Left lung (tissue), 10 donors: ENCODE results near the gene NT5E. TPM values are rescaled to one million over a fixed set of nuclear protein-coding genes. Genes with fewer than 3 reads are reported as not detected.

Experiments used
- ATAC-seq: fragments of 200-7000 bp; cut with Tn5 transposase; one replicate; pipeline ENCODE4 v1.9.1; 2020; ENCODE audit warnings: moderate library complexity
- DNase-seq, 4 donors: peaks; one replicate each; pipeline ENCODE4 v3.0.0-alpha.2; 2013 to 2020
- H3K27ac ChIP-seq, 2 donors: fragments of 200-600 bp; sonication (generic) in 1 of 2; one replicate each; pipeline versions ENCODE4 v1.5.0 to v1.8.0; 2020 to 2021
- H3K27me3 ChIP-seq, 2 donors: fragments of 200-600 bp; sonication (generic) in 1 of 2; one replicate each; pipeline versions ENCODE4 v1.5.0 to v1.8.0; 2020 to 2021
- H3K36me3 ChIP-seq, 2 donors: fragments of 200-600 bp; sonication (generic) in 1 of 2; one replicate each; pipeline versions ENCODE4 v1.5.0 to v1.8.0; 2020 to 2021
- H3K4me1 ChIP-seq, 2 donors: fragments of 200-600 bp; one replicate each; pipeline ENCODE4 v1.8.0; 2021
- H3K4me3 ChIP-seq, 2 donors: fragments of 200-600 bp; sonication (generic) in 1 of 2; one replicate each; pipeline versions ENCODE4 v1.5.0 to v1.8.0; 2020 to 2021; ENCODE audit warnings: mild to moderate bottlenecking in 1 of 2
- H3K9me3 ChIP-seq, 2 donors: fragments of 200-600 bp; sonication (generic) in 1 of 2; one replicate each; pipeline versions ENCODE4 v1.5.0 to v1.8.0; 2020 to 2021
- intact Hi-C, 2 donors: fragments of 100-400 bp; cut with DNase I; formaldehyde crosslinking; loops; one replicate each; pipeline versions ENCODE4 v1.11.2 to v1.14.2; 2022
- polyA plus RNA-seq, 6 donors: library from polyadenylated mRNA; unstranded; fragments of 120-200 nt; gene quantifications; one replicate each; pipeline ENCODE4 v1.2.1, GENCODE V29; 2013; ENCODE audit not compliant: insufficient read length in 6 of 6
- total RNA-seq, 2 donors: library from RNA; stranded (reverse); fragmentation: NEBNext Ultra II Directional; extraction: Animal tissue kit (Norgen Biotek cat#: 25700); gene quantifications; one replicate each; pipeline ENCODE4 v1.2.1, GENCODE V29; 2021
- TF ChIP-seq, protein P1 (sequence below), 2 donors: fragments of 200-600 bp; sonication (generic) in 1 of 2; IDR thresholded peaks; one replicate each; pipeline versions ENCODE4 v1.5.0 to v1.8.0; 2021; ENCODE audit warnings: antibody characterized with exemption in 2 of 2
- donor health status: DM: no; HTN: yes; CAD: no.
- donor health status: DM: no; HTN: no; CAD: no.

The NT5E gene
- total and polyA plus RNA-seq, 8 donors, result 9.1 to 16.8 (median 14.5) TPM

DNA sequence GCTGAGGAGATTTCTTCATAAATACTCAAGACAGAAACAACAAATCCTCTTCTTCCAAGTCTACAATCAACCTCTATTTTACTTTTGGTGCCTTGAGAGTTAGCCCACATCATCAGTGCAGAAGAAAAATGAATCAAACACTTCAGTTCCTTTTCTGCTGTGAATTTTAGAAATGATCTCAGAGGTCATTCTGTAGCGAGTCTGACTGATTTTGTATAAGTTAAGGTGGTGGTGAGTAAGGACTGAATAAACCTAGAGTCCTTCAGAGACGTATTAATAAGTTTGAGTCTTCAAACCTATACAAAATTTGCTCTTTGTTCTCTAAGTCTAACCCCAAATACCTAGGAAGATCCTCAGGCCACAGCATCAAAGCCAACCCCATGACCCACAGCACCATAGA is 33.1 kb upstream of the NT5E start:
- Histone ChIP-seq H3K36me3 (no peaks in the 10 kb centered on the region), H3K9me3 (no peaks in the 10 kb centered on the region), H3K4me1 (no peaks in the 10 kb centered on the region), H3K27me3 (no peaks in the 10 kb centered on the region), H3K4me3 (no peak overlapping the region), H3K27ac (no peak overlapping the region)
- DNase-seq (no peak), ATAC-seq (no peak)
- intact Hi-C loops, result no loop called here
- TF ChIP-seq, protein P1, sequence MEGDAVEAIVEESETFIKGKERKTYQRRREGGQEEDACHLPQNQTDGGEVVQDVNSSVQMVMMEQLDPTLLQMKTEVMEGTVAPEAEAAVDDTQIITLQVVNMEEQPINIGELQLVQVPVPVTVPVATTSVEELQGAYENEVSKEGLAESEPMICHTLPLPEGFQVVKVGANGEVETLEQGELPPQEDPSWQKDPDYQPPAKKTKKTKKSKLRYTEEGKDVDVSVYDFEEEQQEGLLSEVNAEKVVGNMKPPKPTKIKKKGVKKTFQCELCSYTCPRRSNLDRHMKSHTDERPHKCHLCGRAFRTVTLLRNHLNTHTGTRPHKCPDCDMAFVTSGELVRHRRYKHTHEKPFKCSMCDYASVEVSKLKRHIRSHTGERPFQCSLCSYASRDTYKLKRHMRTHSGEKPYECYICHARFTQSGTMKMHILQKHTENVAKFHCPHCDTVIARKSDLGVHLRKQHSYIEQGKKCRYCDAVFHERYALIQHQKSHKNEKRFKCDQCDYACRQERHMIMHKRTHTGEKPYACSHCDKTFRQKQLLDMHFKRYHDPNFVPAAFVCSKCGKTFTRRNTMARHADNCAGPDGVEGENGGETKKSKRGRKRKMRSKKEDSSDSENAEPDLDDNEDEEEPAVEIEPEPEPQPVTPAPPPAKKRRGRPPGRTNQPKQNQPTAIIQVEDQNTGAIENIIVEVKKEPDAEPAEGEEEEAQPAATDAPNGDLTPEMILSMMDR (IDR thresholded peaks at IDR 0.05), result no peak

DNA sequence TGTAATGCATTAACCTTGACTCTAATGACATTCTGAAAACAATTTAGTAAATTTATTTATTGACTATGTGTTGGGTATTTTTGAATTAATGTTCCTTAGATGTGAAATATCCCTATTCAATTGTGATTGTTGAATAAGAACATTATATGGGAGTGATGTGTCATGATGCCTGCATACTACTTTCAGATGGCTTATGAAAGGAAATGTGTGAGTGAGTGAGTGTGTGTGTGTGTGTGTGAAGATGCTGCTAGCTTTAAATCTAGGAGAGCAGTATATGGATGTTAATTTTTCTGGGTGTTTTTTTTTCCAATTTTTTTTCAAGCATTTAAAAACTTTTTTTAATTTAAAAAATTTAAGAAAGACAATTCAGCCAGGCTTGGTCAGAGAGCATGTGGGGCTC is 32.5 kb upstream of the NT5E start:
- no peak for DNase-seq
- H3K4me1 ChIP-seq, result no peaks in the 10 kb centered on the region
- no peak overlapping the region for H3K4me3 ChIP-seq
- no peaks in the 10 kb centered on the region for H3K27me3 ChIP-seq
- no peak for ATAC-seq
- H3K9me3 ChIP-seq, result no peaks in the 10 kb centered on the region
- H3K36me3 ChIP-seq, result no peaks in the 10 kb centered on the region
- no peak overlapping the region for H3K27ac ChIP-seq
- TF ChIP-seq, protein P1 (IDR thresholded peaks at IDR 0.05), result no peak
- intact Hi-C loops, result no loop called here

DNA sequence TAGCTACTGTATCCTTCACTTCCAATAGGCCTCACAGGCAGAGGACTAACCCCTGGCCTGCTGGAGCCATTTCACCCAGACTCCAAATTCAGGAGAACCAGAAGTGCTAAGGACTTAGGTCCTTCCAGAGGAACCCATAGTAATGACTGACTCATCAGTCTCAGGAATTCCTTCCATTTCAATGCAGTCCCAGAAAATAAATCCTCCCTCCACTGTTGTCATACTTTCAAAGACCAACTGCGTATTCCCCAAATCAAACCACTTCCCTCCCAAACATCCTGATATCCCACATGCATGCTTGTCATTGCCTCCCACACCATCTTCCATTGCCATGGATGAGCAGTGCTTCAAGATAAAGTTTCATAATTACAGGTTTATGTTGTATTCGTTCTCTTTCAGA is 31.8 kb upstream of the NT5E start:
- no peaks in the 10 kb centered on the region for H3K27me3 ChIP-seq
- H3K4me1 ChIP-seq, result no peaks in the 10 kb centered on the region
- H3K36me3 ChIP-seq, result no peaks in the 10 kb centered on the region
- intact Hi-C loops, result no loop called here
- no peak overlapping the region for H3K4me3 ChIP-seq
- ATAC-seq, result peak; percentile 34
- no peaks in the 10 kb centered on the region for H3K9me3 ChIP-seq
- no peak overlapping the region for H3K27ac ChIP-seq
- TF ChIP-seq, protein P1 (IDR thresholded peaks at IDR 0.05), result no peak
- DNase-seq, result no peak

DNA sequence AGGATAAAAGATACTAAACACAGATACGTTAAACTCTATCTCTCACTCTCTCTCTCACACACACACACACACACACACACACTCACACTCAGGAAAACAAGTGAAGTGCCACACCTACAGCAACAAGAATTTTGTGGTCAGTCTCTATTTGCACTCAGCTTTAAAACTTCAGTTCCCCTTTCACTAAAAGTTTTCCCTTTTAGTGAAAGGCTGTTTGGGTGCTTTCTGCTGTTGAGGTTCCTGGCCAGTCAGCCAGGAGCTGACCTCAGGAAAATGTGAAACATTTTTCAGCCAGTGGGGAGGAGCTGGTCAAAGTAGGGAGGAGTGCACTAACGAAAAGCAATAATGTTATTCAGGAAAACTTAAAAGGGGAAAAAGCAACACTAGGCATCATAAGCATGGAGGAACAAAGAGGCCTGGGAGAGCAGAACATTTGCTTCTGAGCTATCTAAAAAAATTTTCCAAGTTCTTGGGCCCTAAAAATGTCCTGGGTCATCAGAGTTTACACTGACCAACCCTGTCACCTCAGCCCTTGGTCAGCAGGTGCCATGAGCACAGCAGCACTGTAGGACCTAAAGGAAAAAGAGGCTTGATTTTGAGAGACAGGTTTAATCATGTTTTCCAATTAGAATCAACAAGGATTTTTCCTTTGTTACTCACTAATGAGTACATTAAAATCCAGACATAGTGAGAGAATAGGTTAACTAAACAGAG is 30.7 kb upstream of the NT5E start:
- Histone ChIP-seq H3K4me1 (no peaks in the 10 kb centered on the region), H3K36me3 (no peaks in the 10 kb centered on the region), H3K27ac (no peak overlapping the region), H3K9me3 (no peaks in the 10 kb centered on the region), H3K4me3 (no peak overlapping the region), H3K27me3 (no peaks in the 10 kb centered on the region)
- peak; percentile 67 for ATAC-seq
- intact Hi-C loops, result no loop called here
- no peak for DNase-seq
- TF ChIP-seq, protein P1 (IDR thresholded peaks at IDR 0.05), result no peak

DNA sequence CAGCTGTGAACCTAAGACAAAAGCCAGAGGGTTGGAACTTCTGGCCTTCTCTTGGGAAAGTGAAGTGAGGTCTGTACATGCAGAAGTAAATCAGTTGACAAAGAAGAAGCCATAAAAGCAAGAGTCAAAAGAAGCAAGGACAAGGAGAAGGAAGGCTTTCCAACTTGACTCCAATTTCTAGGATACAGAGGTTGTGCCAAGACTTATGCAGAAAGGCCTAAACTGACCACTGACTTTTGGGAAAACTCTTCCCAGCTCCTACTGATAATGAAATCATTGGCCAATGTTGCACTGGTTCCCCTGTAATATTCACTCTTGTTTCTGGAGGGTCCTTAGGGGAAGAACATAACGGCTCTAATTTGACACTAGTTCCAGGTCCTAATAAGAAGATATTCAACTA is 29.3 kb upstream of the NT5E start:
- TF ChIP-seq, protein P1 (IDR thresholded peaks at IDR 0.05), result no peak
- intact Hi-C loops, result no loop called here

More for the DNA sequence above, 29.3 kb upstream of the NT5E start:
- H3K4me1 ChIP-seq, result no peaks in the 10 kb centered on the region
- no peak overlapping the region for H3K27ac ChIP-seq
- no peaks in the 10 kb centered on the region for H3K36me3 ChIP-seq
- peaks cover 0 to 6% of the 10 kb centered on the region in 2 donors for H3K9me3 ChIP-seq
- no peak for ATAC-seq
- H3K27me3 ChIP-seq, result no peaks in the 10 kb centered on the region
- no peak for DNase-seq
- no peak overlapping the region for H3K4me3 ChIP-seq
